Measurements from ENCODE around the gene MRPS15. TPM values are rescaled to one million over a fixed set of nuclear protein-coding genes. Genes with fewer than 3 reads are reported as not detected.

Gene MRPS15
- total RNA-seq, 1 donor from 2014 or later = 55.5 TPM

DNA sequence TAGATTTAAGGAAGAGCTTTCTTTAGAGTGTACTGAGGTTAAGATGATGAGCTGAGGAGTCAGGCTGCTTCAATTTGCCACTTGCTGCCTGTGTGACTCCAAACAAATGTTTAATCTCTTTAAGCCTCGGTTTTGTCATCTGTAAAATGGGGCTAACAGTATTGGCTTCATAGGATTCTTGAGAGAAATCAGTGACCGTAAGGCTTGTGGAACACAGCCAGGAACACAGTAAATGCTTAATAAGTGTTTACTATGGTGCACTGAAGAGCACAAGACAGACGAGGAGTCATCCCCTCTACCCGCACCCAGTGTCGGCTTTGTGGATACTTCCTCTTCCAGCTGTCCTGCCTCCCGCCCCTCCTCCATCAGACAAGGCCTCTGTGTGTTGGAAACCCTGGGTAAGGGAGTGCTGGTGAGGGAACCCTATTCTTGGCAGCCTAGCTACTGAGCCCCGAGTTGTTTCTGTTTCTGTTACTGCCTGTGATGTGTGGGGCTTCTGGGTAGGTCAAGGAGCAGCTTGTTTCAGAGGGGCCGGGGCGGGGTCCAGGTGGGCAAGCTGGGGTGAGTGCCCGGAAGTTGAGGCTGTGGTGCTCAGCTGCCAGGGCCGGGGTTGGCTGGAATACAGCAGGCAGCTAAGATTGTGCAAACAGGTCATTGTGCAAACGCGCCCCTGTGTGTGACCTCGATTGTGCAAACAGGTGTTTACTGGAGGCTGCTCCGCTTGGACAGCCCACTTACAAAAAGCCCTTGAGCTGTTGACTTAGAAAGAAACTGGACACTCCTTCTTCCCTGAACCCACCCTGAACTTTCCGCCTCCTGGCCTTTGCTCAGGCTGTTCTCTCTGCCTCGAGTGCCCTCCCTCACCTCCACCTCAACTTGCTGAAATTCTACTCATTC is 22.5 kb upstream of the MRPS15 start:
- H3K4me3 Mint-ChIP-seq = no peak overlapping the region
- H3K36me3 Mint-ChIP-seq = no peaks in the 10 kb centered on the region
- H3K27ac Mint-ChIP-seq = no peak overlapping the region
- TF ChIP-seq, protein P1, sequence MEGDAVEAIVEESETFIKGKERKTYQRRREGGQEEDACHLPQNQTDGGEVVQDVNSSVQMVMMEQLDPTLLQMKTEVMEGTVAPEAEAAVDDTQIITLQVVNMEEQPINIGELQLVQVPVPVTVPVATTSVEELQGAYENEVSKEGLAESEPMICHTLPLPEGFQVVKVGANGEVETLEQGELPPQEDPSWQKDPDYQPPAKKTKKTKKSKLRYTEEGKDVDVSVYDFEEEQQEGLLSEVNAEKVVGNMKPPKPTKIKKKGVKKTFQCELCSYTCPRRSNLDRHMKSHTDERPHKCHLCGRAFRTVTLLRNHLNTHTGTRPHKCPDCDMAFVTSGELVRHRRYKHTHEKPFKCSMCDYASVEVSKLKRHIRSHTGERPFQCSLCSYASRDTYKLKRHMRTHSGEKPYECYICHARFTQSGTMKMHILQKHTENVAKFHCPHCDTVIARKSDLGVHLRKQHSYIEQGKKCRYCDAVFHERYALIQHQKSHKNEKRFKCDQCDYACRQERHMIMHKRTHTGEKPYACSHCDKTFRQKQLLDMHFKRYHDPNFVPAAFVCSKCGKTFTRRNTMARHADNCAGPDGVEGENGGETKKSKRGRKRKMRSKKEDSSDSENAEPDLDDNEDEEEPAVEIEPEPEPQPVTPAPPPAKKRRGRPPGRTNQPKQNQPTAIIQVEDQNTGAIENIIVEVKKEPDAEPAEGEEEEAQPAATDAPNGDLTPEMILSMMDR (IDR thresholded peaks at IDR 0.05; ENCODE audit: unreplicated experiment) = no peak
- H3K9me3 Mint-ChIP-seq = no peaks in the 10 kb centered on the region
- peaks cover 15% of the 10 kb centered on the region for H3K4me1 Mint-ChIP-seq
- H3K27me3 Mint-ChIP-seq (ENCODE audit: low read depth) = peaks cover 3% of the 10 kb centered on the region
- DNase-seq (ENCODE audit: low spot score in 2 of 2, unreplicated experiment in 2 of 2) = no peak

DNA sequence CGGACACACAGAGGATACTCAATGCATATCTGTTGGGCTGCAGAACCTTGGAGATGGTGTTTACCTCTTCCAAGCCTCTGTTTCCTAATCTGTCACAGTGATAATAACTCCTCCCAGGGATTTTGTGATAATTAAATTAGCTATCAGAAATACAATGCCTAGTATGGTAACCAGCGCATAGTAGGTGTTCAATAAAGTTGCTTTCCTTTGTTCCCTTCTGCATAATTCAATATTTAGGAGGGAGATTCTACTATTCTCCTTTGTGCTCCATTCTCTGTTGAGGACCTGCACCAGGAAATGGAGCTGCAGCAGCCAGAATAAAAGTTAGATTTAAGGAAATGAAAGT is 21.9 kb upstream of the MRPS15 start:
- peaks cover 18% of the 10 kb centered on the region for H3K4me1 Mint-ChIP-seq

DNA sequence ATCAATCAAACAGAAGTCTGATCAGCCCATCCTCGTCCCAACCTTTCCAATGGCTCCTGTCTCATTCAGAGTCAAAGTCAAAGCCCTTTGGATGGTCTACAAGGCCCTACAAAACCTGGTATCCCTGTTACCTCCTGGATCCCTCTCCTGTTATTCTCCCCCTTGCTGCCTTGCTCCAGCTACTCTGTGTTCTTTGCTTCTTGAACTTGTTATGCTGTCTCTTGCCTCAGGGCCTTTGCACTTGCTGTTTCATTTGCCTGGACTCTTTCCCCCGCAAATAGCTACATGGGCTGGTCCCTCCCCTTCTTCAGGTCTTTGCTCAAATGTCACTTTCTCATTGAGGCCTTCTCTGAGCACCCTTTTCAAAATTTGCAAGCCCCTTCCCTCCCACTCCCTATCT is 19.9 kb upstream of the MRPS15 start:
- DNase-seq (ENCODE audit: low spot score in 2 of 2, unreplicated experiment in 2 of 2) = no peak
- Mint-ChIP-seq H3K27me3 (ENCODE audit: low read depth) (no peaks in the 10 kb centered on the region), H3K4me3 (no peak overlapping the region), H3K36me3 (no peaks in the 10 kb centered on the region), H3K27ac (no peak overlapping the region), H3K4me1 (peaks cover 13% of the 10 kb centered on the region), H3K9me3 (no peaks in the 10 kb centered on the region)
- TF ChIP-seq, protein P1 (IDR thresholded peaks at IDR 0.05; ENCODE audit: unreplicated experiment) = no peak

More for the DNA sequence above, 21.9 kb upstream of the MRPS15 start:
- TF ChIP-seq, protein P1 (IDR thresholded peaks at IDR 0.05; ENCODE audit: unreplicated experiment) = no peak
- Mint-ChIP-seq H3K27me3 (ENCODE audit: low read depth) (peaks cover 2% of the 10 kb centered on the region), H3K36me3 (no peaks in the 10 kb centered on the region), H3K27ac (no peak overlapping the region), H3K4me3 (no peak overlapping the region), H3K9me3 (no peaks in the 10 kb centered on the region)
- no peak for DNase-seq (ENCODE audit: low spot score in 2 of 2, unreplicated experiment in 2 of 2)

DNA sequence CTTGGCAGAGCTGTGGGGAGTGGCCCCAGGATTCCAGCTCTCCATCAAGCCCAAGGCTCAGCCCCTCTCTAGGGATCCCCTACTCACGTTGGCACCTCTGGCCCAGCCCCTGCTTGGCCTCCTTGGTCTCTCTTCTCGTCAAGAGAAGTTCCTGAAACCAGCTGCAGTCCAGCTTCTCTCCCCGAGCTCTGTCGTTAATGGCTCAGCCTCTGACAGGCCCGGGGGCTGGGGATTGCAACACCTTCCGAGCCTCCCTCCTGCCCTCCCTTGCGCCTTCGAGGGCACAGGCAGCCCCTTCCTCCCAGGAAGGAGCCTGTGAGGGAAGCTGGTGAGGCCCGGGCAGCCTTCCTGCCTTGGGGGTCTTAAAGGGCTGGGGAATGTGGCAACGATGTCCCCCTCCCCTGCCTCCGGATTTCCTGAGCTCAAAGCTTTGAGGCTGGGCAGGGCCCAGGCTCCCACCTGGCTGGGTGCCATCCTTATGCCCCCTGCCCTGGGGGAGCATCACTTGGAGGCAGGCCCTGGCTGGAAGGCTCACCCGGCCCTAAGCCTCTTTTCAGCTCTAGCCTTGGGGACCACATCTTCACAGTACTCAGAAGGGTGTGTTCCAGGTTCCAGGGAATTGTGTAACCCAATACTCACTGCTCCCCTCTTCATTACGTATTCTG is 18.7 kb upstream of the MRPS15 start, which contains the start of gene CSF3R:
Gene CSF3R (minus strand): TSS at position 190 of the 665 bp plus-strand sequence. CDS start 3,417 bp downstream, outside the sequence.
- Mint-ChIP-seq H3K9me3 (no peaks in the 10 kb centered on the region), H3K36me3 (no peaks in the 10 kb centered on the region), H3K4me1 (peaks cover 11% of the 10 kb centered on the region), H3K4me3 (peak within 1 kb of the TSS; percentile 38), H3K27ac (peak within 1 kb of the TSS; percentile 36), H3K27me3 (ENCODE audit: low read depth) (no peaks in the 10 kb centered on the region)
- TF ChIP-seq, protein P1 (IDR thresholded peaks at IDR 0.05; ENCODE audit: unreplicated experiment) = no peak
- no peak for DNase-seq (ENCODE audit: low spot score in 2 of 2, unreplicated experiment in 2 of 2)

DNA sequence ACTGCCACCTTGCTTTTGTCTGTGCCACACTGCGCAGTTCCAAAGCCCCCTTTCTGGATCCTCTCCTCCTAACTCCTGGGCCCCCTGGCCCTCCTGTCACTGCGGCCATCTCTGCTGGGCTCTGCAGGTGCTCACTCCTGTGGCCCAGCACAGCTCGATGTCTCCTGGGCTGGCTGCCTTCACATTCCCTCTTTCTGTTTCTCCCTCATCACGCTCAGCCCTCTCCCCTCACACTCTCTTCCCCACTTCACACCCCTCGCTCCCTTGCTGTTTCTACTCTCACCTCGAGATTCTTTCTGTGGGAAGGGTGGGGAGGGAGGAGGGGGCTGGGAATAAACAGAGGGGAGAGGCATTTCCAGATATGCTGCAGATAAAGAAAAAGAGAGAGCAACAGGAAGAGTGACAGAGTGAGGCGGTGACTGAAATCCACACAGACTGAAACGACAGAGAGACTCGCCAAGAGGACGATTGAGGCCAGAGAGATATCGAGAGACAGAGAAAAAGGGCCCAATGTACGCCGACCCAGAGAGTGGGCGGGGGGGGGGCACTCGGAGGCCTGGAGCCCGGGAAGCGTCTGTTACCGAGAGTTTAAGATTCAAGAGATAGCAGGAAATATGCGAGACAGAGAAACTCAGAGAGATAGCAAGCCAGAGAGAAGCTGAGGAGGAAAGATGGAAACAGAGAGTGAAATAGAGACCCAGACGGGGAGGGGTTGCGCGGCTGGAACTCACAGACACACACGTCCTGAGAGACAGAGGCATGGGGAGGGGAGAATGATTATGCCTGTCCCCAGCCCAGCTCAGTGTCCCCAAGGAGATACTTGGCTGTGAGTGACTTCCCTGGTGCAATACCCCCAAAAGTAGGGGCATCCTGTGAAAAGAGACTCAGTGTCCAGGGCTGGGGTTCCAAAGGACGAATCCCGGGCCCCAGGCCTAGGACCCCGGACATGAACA is 17.9 kb upstream of the MRPS15 start:
- Mint-ChIP-seq H3K9me3 (no peaks in the 10 kb centered on the region), H3K4me1 (peaks cover 11% of the 10 kb centered on the region), H3K36me3 (no peaks in the 10 kb centered on the region), H3K27ac (peak overlapping the region; percentile 36), H3K27me3 (ENCODE audit: low read depth) (no peaks in the 10 kb centered on the region), H3K4me3 (peak overlapping the region; percentile 38)
- TF ChIP-seq, protein P1 (IDR thresholded peaks at IDR 0.05; ENCODE audit: unreplicated experiment) = no peak
- no peak for DNase-seq (ENCODE audit: low spot score in 2 of 2, unreplicated experiment in 2 of 2)

Measured in mesothelial cell of epicardium (in vitro differentiated cells).